IMR-90 (cell line): Measurements from ENCODE around the gene MAMLD1.

Experiments
- BHLHE40 ChIP-seq: fragments of 150-350 bp; IDR thresholded peaks from 2 replicates; pipeline ENCODE4 v1.6.1; 2016; ENCODE audit warnings: mild to moderate bottlenecking, low read depth, low read length
- CEBPB ChIP-seq: IDR thresholded peaks from 2 replicates; pipeline ENCODE4 v1.6.1; 2012; ENCODE audit warnings: low read depth, low read length, improper control_type of control experiment
- CHD1 ChIP-seq: IDR thresholded peaks from 2 replicates; pipeline ENCODE4 v1.6.1; 2012; ENCODE audit warnings: low read depth, low read length, improper control_type of control experiment
- FOS ChIP-seq: fragments of 150-350 bp; IDR thresholded peaks from 2 replicates; pipeline ENCODE4 v1.6.1; 2016; ENCODE audit warnings: low read depth, low read length
- MXI1 ChIP-seq: IDR thresholded peaks from 2 replicates; pipeline ENCODE4 v1.6.1; 2012; ENCODE audit warnings: low read depth, mild to moderate bottlenecking, low read length, moderate library complexity, borderline replicate concordance
- POLR2A ChIP-seq: IDR thresholded peaks from 2 replicates; pipeline ENCODE4 v1.6.1; 2012; ENCODE audit warnings: mild to moderate bottlenecking, low read depth, low read length
- RAD21 ChIP-seq: IDR thresholded peaks from 2 replicates; pipeline ENCODE4 v1.6.1; 2012; ENCODE audit warnings: low read length, improper control_type of control experiment
- TF ChIP-seq, protein P1 (sequence below): conservative IDR thresholded peaks from 2 replicates; pipeline ENCODE4 v1.5.1; 2012; ENCODE audit warnings: mild to moderate bottlenecking, low read depth, low read length, improper control_type of control experiment

DNA sequence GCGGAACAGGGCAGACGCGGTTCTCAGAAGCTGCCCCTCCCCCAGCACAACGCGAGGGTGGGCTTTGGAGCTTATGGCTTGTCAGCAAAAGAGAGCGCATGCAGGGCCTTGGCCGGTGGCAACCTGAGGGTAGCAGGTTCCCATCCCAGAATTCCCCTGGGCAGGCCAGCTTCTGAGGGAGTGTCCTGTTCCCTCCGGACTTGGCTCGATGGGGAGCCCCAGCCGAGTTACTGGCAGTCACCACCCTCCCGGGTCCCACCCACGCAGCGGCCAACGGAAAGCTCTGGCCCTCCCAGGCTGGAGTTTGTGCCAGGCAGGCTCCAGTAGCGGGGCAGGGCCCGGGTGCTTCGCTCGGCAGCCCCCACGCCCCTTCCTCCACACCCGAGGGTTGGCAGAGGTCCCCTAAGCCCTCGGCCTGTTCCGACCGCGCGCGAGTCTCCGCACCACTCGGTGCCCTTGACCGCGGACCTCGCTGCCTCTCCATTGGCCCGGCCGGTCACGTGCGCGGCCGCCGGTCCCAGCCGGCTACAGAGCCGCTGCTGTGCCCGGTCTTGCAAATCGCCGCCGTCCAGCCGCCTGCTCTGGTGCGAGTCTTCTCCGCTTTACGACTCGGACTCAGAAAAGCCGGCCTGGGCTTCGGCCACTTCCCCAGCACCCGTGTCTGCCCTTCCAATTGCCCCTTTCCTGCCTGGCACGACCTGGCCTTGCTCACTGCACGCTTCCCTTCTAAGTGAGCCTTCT is 184.4 kb downstream of the MAMLD1 start:
- TF ChIP-seq, protein P1, sequence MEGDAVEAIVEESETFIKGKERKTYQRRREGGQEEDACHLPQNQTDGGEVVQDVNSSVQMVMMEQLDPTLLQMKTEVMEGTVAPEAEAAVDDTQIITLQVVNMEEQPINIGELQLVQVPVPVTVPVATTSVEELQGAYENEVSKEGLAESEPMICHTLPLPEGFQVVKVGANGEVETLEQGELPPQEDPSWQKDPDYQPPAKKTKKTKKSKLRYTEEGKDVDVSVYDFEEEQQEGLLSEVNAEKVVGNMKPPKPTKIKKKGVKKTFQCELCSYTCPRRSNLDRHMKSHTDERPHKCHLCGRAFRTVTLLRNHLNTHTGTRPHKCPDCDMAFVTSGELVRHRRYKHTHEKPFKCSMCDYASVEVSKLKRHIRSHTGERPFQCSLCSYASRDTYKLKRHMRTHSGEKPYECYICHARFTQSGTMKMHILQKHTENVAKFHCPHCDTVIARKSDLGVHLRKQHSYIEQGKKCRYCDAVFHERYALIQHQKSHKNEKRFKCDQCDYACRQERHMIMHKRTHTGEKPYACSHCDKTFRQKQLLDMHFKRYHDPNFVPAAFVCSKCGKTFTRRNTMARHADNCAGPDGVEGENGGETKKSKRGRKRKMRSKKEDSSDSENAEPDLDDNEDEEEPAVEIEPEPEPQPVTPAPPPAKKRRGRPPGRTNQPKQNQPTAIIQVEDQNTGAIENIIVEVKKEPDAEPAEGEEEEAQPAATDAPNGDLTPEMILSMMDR, result no peak
- TF ChIP-seq RAD21 (no peak), MXI1 (no peak), POLR2A (no peak), FOS (no peak), BHLHE40 (no peak), CEBPB (no peak), CHD1 (no peak)
